ENCODE data around the gene GZMA. TPM values are rescaled to one million over a fixed set of nuclear protein-coding genes. Genes with fewer than 3 reads are reported as not detected.
"Not testable (repeated sequence)": the region's sequence is repeated elsewhere in the genome, so short reads cannot be mapped to it uniquely, and the experiment has no call there.

GZMA gene
- total RNA-seq, 2 experiments from 2014 or later, result 13.7 to 16.9 TPM

DNA sequence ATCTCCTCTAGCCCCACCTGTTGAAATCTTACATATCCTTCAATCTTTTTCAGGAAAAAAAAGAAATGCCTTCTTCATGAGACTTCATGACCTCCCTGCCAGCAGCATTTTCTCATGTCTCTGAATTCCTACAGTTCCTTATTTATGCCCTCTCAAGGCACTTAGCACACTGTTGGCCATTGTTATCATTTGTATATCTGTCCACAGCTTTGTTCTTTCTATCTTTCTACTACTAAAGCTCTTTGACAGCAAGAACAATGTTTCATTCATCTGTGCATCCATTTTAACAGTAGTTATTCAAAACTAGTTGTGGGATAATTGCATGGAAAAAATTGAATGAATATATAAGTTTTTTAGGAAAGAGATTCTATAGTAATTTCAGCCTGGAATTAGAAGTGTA is 20.9 kb upstream of the GZMA start:
- Mint-ChIP-seq H3K9me3 (peaks cover 20% of the 10 kb centered on the region), H3K36me3 (peaks cover 13% of the 10 kb centered on the region), H3K4me1 (ENCODE audit: low read depth) (no peaks in the 10 kb centered on the region), H3K27me3 (no peaks in the 10 kb centered on the region), H3K27ac (no peak overlapping the region), H3K4me3 (no peak overlapping the region)
- CTCF ChIA-PET, result interaction anchor here (1.1 kb wide), 1 partner anchor 214 kb away, joined by 3 read pairs; no protein-coding TSS in a partner anchor
- DNase-seq, result no peak
- intact Hi-C loops (cut with micrococcal nuclease), result no loop called here
- POLR2A ChIA-PET, result no interaction called here

- intact Hi-C loops (cut with micrococcal nuclease); CTCF ChIA-PET; H3K27me3 Mint-ChIP-seq; H3K27ac Mint-ChIP-seq; DNase-seq; H3K4me3 Mint-ChIP-seq; H3K36me3 Mint-ChIP-seq; POLR2A ChIA-PET; H3K9me3 Mint-ChIP-seq: not testable (repeated sequence)
- H3K4me1 Mint-ChIP-seq (ENCODE audit: low read depth), result peaks cover 11% of the 10 kb centered on the region
Measured at GRCh38 chr5:55089301-55089700, 13.1 kb upstream of the GZMA start.

DNA sequence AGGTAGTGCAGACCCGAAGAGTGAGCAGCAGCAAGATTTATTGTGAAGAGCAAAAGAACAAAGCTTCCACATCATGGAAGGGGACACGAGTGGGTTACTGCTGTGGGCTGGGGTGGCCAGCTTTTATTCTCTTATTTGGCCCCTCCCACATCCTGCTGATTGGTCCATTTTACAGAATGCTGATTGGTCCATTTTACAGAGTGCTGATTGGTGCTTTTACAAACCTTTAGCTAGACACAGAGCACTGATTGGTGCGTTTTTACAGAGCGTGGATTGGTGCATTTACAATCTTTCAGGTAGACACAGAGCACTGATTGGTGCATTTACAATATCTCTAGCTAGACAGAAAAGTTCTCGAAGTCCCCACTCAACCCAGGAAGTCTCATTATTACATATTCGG is 11.4 kb upstream of the GZMA start:
- H3K36me3 Mint-ChIP-seq; intact Hi-C loops (cut with micrococcal nuclease); DNase-seq; H3K9me3 Mint-ChIP-seq; H3K27ac Mint-ChIP-seq; H3K4me3 Mint-ChIP-seq; POLR2A ChIA-PET; H3K27me3 Mint-ChIP-seq: not testable (repeated sequence)
- CTCF ChIA-PET, result interaction anchor here (0.6 to 1.2 kb wide), 2 partner anchors 56 to 147 kb away, joined by 3 to 4 read pairs; no protein-coding TSS in a partner anchor
- H3K4me1 Mint-ChIP-seq (ENCODE audit: low read depth), result peaks cover 28% of the 10 kb centered on the region

GRCh38 chr5:55096182-55096581 is 6.3 kb upstream of the GZMA start:
- Mint-ChIP-seq H3K9me3 (peaks cover 24% of the 10 kb centered on the region), H3K27ac (peak overlapping the region; percentile 72), H3K4me3 (no peak overlapping the region), H3K4me1 (ENCODE audit: low read depth) (peaks cover 65% of the 10 kb centered on the region), H3K36me3 (peaks cover 19% of the 10 kb centered on the region), H3K27me3 (no peaks in the 10 kb centered on the region)
- ChIA-PET CTCF (interaction anchor here (1.2 to 2.0 kb wide), 2 partner anchors 51 to 152 kb away, joined by 6 to 7 read pairs; no protein-coding TSS in a partner anchor), POLR2A (interaction anchor here (0.9 kb wide), 1 partner anchor 34 kb away, joined by 3 read pairs; no protein-coding TSS in a partner anchor)
- peak; percentile 39 for DNase-seq
- intact Hi-C loops (cut with micrococcal nuclease), result no loop called here

GRCh38 chr5:55096861-55097260 is 5.6 kb upstream of the GZMA start:
- CTCF ChIA-PET, result interaction anchor here (0.6 to 1.2 kb wide), 2 partner anchors 74 to 153 kb away, joined by 3 to 7 read pairs; no protein-coding TSS in a partner anchor
- peaks cover 19% of the 10 kb centered on the region for H3K36me3 Mint-ChIP-seq
- intact Hi-C loops (cut with micrococcal nuclease), result no loop called here
- peaks cover 24% of the 10 kb centered on the region for H3K9me3 Mint-ChIP-seq
- H3K27ac Mint-ChIP-seq, result peak overlapping the region; percentile 72
- peak; percentile 44 for DNase-seq
- no peaks in the 10 kb centered on the region for H3K27me3 Mint-ChIP-seq
- H3K4me3 Mint-ChIP-seq, result no peak overlapping the region
- POLR2A ChIA-PET, result interaction anchor here (0.9 kb wide), 1 partner anchor 34 kb away, joined by 3 read pairs; no protein-coding TSS in a partner anchor
- peaks cover 70% of the 10 kb centered on the region for H3K4me1 Mint-ChIP-seq (ENCODE audit: low read depth)

DNA sequence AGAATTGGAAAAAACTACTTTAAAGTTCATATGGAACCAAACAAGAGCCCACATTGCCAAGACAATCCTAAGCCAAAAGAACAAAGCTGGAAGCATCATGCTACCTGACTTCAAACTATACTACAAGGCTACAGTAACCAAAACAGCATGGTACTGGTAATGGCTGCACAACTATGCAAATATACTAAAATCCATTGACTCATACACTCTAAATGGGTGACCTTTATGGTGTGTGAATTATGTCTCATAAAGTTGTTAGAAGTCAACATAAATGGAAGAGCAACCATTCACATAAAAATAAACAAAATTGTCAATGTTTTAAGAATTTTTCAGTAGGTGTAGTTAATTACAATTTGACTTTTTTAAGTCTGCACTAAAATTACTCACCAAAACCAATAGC is 1.3 kb upstream of the GZMA start:
- H3K27me3 Mint-ChIP-seq, H3K27ac Mint-ChIP-seq, CTCF ChIA-PET, DNase-seq, H3K4me3 Mint-ChIP-seq: not testable (repeated sequence)
- intact Hi-C loops (cut with micrococcal nuclease), result loop anchor here (5.0 kb wide), 1 partner anchor 39 kb away; no protein-coding TSS in a partner anchor
- Mint-ChIP-seq H3K36me3 (peaks cover 19% of the 10 kb centered on the region), H3K4me1 (ENCODE audit: low read depth) (peaks cover 73% of the 10 kb centered on the region), H3K9me3 (peaks cover 24% of the 10 kb centered on the region)
- POLR2A ChIA-PET, result interaction anchor here (1.6 kb wide), 1 partner anchor 64 kb away, joined by 5 read pairs; no protein-coding TSS in a partner anchor

GRCh38 chr5:55101556-55102276 is 730 bp upstream of the GZMA start:
- intact Hi-C loops (cut with micrococcal nuclease), result loop anchor here (1.0 to 5.0 kb wide), 5 partner anchors 29 to 198 kb away; partner anchors contain the start of gene GZMK
- DNase-seq, result peak; percentile 14
- Mint-ChIP-seq H3K4me3 (peak overlapping the region; percentile 45), H3K36me3 (peaks cover 19% of the 10 kb centered on the region), H3K27ac (peak overlapping the region; percentile 77), H3K9me3 (peaks cover 24% of the 10 kb centered on the region), H3K27me3 (peaks cover 2% of the 10 kb centered on the region), H3K4me1 (ENCODE audit: low read depth) (peaks cover 71% of the 10 kb centered on the region)
- ChIA-PET CTCF (interaction anchor here (0.8 to 1.6 kb wide), 2 partner anchors 64 to 76 kb away, joined by 3 to 5 read pairs; no protein-coding TSS in a partner anchor), POLR2A (interaction anchor here (1.6 kb wide), 1 partner anchor 64 kb away, joined by 5 read pairs; no protein-coding TSS in a partner anchor)

- Mint-ChIP-seq H3K4me1 (ENCODE audit: low read depth) (peaks cover 51% of the 10 kb centered on the region), H3K27ac (peak overlapping the region; percentile 40), H3K4me3 (peak overlapping the region; percentile 59), H3K27me3 (peaks cover 2% of the 10 kb centered on the region), H3K36me3 (peaks cover 11% of the 10 kb centered on the region), H3K9me3 (peaks cover 13% of the 10 kb centered on the region)
- ChIA-PET POLR2A (interaction anchor here (1.1 kb wide), 1 partner anchor 67 kb away, joined by 5 read pairs; no protein-coding TSS in a partner anchor), CTCF (interaction anchor here (0.6 to 1.1 kb wide), 6 partner anchors 42 to 614 kb away, joined by 3 to 4 read pairs (median 3); no protein-coding TSS in a partner anchor)
- intact Hi-C loops (cut with micrococcal nuclease), result loop anchor here (2.0 to 5.0 kb wide), 2 partner anchors 37 to 42 kb away; no protein-coding TSS in a partner anchor
- no peak for DNase-seq
Measured at GRCh38 chr5:55104036-55104772, 1.8 kb downstream of the GZMA start.

GRCh38 chr5:55104946-55105701 is 2.7 kb downstream of the GZMA start:
- ChIA-PET POLR2A (no interaction called here), CTCF (interaction anchor here (0.8 to 1.0 kb wide), 2 partner anchors 9 to 41 kb away, joined by 3 read pairs; no protein-coding TSS in a partner anchor)
- peaks cover 9% of the 10 kb centered on the region for H3K36me3 Mint-ChIP-seq
- peaks cover 49% of the 10 kb centered on the region for H3K4me1 Mint-ChIP-seq (ENCODE audit: low read depth)
- intact Hi-C loops (cut with micrococcal nuclease), result loop anchor here (2.0 to 5.0 kb wide), 2 partner anchors 36 to 43 kb away; no protein-coding TSS in a partner anchor
- peaks cover 2% of the 10 kb centered on the region for H3K27me3 Mint-ChIP-seq
- no peak overlapping the region for H3K27ac Mint-ChIP-seq
- H3K9me3 Mint-ChIP-seq, result peaks cover 11% of the 10 kb centered on the region
- DNase-seq, result no peak
- H3K4me3 Mint-ChIP-seq, result no peak overlapping the region

- peaks cover 44% of the 10 kb centered on the region for H3K4me1 Mint-ChIP-seq (ENCODE audit: low read depth)
- DNase-seq, H3K36me3 Mint-ChIP-seq, H3K4me3 Mint-ChIP-seq, POLR2A ChIA-PET, H3K27me3 Mint-ChIP-seq, H3K27ac Mint-ChIP-seq, H3K9me3 Mint-ChIP-seq: not testable (repeated sequence)
- CTCF ChIA-PET, result interaction anchor here (1.2 kb wide), 1 partner anchor 162 kb away, joined by 5 read pairs; no protein-coding TSS in a partner anchor
- intact Hi-C loops (cut with micrococcal nuclease), result loop anchor here (2.0 kb wide), 1 partner anchor 35 kb away; no protein-coding TSS in a partner anchor
Measured at GRCh38 chr5:55105976-55106375, 3.5 kb downstream of the GZMA start.

DNA sequence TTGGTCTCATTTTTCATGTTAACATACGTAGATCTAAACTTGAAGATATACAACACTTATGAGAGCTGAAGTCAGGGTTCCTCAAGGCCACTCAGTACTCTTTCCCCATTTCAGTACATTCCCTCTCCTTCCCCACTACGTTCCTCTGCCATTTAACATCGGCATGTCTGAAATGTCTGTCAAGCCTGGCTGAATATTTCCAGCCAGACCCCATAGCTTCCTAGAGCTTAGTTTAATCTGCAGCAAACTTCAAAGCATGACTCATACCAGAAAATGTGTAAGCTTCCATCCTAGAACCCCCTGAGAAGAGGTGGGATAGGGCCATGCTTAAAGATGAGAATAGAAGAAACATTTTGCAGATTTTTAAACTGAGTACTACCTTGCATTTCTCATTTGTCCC is 6.2 kb downstream of the GZMA start:
- Mint-ChIP-seq H3K9me3 (no peaks in the 10 kb centered on the region), H3K4me3 (no peak overlapping the region), H3K4me1 (ENCODE audit: low read depth) (peaks cover 36% of the 10 kb centered on the region), H3K36me3 (peaks cover 2% of the 10 kb centered on the region), H3K27me3 (peaks cover 2% of the 10 kb centered on the region), H3K27ac (no peak overlapping the region)
- ChIA-PET CTCF (interaction anchor here (0.7 to 1.6 kb wide), 2 partner anchors 51 to 165 kb away, joined by 4 to 9 read pairs; partner anchors contain the start of gene GPX8), POLR2A (no interaction called here)
- no peak for DNase-seq
- intact Hi-C loops (cut with micrococcal nuclease), result no loop called here
